A204.1 (cell line): ENCODE data around the gene CHST3.
"Not testable (repeated sequence)": the region's sequence is repeated elsewhere in the genome, so short reads cannot be mapped to it uniquely, and the experiment has no call there.

Experiments used
- FAIRE-seq: peaks from 2 replicates; lab custom pipeline; 2012; peaks lifted over from hg19 to GRCh38; lab: Jason Lieb, UNC

The CHST3 gene

DNA sequence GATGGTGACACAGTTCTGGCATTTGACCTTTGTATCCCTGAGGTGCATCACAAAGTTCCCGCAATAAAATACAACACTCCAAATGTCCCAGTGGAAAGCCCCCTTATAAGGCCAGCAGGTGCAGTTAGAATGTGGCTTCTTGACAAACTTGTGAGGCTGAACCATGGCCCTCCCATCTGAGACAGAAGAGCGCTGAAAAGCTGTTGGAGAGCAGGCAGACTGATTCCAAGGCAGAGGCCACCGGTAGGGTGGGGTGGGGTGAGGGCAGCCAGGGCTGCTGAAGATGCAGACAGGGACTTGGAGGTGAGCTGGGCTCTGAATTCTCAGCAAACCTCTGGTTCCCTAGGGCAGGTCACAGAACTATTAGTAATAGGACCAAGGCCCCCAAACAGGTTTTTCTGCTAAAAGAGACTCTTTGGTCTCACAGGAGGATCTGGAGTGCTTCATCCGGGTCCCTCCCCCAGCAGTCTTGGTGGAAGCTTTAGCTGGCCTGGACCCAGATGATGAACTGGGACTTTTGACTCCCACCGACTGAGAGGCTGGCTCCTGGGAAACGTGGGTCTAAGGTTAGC, 15.6 kb upstream of the CHST3 start:
- FAIRE-seq = no peak

DNA sequence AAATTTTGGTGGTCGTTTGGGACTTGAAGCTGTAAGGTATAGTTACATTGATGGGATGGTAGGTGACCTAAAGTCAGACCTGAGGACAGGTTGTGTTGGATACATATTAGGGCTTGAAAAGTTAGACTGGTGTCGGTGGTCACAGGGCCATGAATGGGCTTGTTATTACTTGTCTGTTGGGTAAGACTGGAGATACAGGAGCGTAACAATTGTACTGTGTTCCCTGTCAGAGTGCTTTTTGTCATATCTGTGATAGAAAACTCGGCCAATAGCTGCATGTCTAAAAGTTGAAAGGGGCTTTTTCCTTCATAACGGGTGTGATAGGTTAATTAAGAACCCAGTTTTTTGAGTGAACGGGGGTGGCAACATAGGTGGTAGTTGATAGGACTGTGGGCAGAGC, 13.5 kb upstream of the CHST3 start:
- no peak for FAIRE-seq

DNA sequence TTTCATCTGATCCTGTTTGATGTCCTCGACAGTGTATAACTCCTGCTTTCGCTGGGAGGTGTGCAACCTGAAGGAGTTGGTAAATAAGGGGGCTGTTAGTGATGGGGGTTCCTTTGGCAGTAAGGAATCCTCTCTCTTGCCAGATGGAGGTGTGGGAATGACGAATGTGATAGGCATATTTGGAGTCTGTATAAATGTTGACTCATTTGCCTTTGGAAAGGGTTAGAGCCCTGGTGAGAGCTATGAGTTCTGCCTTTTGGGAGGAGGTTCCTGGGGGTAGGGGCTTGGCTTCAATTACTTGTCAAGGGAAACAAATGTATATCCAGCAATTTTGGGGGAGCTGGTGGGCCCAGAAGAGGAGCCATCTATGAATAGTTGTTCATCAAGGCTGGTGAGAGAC, 11.4 kb upstream of the CHST3 start:
- FAIRE-seq = no peak

DNA sequence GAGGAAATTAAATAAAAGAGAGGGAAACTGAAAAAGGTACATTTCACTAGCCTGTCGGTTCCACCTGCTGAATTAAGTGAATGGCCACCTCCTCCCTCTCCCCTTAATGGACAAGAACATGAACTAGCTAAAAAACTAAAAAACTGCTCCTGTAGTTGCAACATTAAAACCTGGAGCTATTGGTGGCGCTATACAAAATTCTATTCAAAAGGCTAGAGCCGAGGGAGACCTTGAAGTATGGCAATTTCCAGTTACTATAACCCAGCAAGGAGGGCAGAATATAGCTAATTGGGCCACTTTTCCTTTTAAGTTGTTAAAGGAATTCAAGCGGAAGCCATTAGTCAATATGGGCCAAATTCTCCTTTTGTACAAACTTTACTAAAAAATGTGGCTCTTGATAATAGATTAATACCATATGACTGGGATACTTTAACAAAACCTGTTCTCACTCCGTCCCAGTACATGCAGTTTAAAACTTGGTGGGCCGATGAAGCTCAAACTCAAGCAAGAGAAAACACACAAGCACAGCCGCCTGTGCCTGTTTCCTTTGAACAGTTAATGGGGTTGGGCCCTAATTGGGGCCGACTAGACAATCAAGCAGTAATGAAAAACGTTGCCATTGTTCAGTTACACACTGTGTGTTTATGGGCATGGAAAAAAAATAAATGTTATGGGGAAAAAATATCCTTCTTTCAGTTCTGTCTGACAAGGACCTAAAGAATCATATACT, 6.5 kb upstream of the CHST3 start:
- no peak for FAIRE-seq

DNA sequence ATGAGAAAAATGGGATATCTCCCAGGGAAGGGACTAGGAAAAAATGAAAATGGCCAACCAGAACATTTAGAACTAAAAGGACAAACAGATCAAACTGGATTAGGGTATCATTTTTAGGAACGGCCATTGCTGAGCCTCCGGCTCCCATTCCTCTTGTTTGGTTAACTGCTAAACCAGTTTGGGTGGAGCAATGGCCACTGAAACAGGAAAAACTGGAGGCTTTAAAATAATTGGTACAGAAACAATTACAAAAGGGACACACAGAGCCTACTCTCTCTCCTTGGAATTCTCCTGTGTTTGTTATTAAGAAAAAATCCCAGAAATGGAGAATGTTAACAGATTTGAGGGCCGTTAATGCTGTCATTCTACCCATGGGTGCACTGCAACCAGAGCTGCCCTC, 4.7 kb upstream of the CHST3 start:
- FAIRE-seq = no peak

DNA sequence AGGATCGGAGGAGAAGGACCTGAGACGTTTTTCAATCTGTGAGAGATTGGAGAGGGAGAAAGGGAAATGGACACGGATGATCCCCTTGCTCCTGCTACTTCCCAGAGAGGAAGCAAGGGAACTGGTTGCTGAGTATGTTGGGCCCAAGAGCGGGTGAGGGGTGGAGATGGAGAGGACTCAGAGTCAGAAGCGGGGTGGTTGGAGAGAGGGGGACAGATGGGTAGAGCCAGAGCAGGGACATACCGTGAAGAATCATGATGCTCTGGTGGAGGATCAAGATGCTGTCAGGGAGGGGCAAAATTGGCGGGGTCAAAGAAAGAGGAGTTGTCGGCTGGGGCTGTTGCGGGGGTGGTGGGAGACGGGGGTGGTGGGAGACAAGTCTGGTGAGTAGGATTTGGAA, 2.4 kb upstream of the CHST3 start:
- no peak for FAIRE-seq

DNA sequence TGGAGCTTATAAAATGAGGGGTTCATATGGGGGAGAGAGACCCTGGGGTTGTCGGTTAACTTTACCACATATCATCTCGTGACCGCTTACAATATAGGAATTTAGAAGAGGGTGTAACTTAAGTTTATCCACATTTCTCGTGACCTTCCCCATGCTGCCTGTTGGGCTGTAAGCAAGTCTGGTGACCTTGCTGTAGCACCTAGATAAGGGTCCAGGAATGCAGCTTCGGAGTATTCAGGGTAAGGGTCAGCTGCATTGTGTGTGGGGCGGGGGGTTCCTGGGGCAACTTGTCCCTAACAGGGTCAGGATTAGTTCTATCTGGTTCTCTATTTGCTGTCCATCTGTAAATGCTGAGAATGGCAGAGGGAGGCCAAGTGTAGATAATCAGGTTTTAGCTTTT, 1.3 kb upstream of the CHST3 start:
- FAIRE-seq = no peak

DNA sequence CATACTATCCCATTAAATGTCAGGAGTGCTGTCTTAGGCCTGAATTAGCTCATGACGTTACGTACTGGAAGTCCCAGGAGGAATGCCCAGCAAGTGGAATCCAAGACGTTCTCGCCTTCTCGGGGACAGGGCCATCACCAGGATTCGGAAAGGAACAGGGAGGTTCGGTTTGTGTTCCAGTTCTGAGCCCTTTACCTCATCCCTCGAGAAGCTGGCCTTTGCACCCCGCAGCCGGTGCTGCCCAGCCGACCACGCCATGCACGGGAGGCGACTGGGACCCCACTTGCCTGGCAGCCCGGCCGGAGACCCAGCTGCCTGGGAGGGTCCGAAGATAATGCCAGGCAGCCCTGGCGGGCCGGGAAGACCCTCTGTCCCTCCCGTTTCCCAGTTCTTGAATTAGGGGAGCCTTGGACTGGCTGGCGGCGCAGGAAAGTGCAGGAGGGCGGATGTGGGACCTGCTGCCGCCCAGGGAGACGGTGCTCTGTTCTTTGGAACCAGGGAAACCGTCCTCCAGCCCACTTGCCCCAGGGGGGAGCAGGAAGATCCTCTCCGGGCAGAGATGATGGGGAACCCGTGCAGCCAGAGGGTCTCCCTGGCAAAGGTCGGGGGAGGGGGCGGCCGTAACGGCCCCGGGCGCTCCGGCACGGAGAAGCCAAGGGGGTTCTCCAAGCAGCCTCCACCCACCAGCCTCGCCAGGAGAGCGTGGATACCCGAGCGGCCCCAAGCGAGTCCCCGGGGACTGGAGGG, 671 bp upstream of the CHST3 start:
- no peak for FAIRE-seq

DNA sequence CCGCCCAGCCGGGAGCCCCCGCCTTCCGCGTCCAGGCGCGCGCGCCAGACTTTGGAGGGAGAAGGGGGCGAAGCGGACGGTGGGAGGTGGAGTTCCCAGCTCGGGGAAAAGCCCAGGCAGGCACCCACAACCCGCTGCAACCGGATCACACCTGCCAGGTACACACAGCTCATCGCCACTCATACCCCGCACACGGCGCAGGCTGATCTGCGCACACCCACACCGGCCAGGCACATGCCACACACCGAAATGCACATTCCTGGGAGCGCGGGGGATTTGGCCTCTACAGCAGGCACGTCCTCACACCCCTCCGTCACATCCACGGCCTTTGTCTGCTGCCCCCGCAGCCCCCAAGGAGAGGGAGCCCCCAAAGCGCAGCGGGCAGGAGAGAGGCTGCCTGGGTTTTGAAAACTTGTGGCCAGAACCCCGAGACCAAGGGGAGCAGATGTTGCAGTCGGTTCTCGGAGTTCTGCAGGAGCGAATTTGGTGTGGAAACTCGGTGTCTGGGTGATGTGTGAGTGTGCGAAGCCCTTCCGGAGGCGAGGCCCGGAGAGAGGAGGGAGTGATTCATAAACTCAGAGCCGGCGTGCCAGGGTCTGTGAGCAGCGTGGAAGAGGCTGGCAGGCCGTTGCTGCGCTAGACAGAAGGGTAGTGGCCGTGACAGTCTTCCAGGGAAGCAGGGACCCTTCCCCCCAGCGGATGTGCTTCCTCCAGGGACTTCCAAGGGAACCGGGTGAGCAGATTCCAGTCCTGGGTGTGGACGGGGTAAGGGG, 734 bp downstream of the CHST3 start:
- FAIRE-seq = no peak

DNA sequence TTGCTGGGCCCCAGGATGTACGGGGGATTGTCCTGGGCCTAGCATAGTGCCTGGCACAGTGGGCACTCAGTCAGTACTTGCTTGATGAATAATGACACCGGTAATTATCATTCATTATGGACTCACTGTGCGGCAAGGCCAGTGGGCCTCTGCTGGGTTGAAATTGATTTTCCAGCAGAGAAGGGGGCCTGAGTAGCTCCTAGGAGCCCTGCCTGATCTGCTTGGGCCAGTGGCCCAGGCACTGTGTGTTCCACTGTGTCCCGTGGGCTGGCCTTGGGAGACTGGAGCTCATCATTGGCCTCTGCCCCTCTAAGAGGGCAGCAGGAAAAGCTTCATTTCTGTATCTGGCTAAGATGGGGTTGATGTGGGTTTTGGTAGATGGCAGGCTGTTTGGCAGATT, 1.4 kb downstream of the CHST3 start:
- no peak for FAIRE-seq

DNA sequence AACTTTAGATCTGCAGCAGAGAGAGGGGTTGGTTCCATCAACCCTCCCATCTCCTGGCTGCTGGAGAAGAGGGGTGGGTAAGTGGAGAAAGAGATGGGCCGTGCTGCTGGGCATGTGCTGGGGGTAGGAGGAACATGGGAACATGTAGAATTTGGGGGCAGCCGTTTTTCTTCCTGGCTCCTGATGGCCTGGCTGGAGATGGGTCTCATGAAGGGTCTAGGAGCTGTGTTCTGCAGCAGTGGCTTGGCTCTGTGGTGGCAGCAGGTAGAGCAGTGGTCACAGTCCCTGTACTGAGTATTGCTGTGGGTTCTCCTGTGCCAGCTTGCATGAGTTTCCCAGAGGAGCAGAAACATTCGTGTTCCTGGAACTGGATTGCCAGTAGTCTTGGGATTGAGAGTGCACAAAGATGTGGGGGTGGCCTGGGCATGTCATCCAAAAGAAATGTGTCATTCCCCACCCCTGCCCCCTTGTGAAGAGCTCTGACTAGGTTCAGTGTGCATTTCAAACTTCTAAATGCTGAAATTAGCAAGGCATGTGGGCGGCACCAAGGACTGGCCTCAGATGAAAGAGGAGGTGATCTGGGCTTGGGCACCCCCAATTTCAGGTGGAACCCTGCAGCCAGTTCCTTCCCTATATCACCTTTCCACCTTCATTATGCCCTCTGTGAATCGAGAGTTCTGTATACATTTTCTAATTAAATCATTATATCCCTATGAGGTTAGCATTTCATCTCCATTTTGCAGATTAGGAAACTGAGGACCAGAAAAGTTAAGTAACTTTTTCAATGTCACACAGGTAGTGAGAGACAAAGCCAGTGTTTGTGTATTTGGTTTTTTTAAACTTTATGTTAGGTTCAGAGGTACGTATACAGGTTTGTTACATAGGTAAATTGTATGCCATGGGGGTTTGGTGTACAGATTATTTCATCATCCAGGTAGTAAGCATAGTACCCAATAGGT, 2.1 kb downstream of the CHST3 start:
- no peak for FAIRE-seq

DNA sequence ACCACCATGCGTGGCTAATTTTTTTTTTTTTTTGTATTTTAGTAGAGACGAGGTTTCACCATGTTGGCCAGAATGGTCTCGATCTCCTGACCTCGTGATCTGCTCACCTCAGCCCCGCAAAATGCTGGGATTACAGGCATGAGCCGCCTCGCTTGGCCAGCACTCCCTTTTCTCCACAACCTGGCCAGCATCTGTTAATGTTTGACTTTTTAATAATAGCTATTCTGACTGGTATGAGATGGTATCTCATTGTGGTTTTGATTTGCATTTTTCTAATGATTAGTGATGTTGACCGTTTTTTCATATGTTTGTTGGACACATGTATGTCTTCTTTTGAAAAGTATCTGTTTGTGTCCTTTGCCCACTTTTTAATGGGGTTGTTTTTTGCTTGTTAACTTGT, 3.8 kb downstream of the CHST3 start:
- not testable (repeated sequence) for FAIRE-seq

DNA sequence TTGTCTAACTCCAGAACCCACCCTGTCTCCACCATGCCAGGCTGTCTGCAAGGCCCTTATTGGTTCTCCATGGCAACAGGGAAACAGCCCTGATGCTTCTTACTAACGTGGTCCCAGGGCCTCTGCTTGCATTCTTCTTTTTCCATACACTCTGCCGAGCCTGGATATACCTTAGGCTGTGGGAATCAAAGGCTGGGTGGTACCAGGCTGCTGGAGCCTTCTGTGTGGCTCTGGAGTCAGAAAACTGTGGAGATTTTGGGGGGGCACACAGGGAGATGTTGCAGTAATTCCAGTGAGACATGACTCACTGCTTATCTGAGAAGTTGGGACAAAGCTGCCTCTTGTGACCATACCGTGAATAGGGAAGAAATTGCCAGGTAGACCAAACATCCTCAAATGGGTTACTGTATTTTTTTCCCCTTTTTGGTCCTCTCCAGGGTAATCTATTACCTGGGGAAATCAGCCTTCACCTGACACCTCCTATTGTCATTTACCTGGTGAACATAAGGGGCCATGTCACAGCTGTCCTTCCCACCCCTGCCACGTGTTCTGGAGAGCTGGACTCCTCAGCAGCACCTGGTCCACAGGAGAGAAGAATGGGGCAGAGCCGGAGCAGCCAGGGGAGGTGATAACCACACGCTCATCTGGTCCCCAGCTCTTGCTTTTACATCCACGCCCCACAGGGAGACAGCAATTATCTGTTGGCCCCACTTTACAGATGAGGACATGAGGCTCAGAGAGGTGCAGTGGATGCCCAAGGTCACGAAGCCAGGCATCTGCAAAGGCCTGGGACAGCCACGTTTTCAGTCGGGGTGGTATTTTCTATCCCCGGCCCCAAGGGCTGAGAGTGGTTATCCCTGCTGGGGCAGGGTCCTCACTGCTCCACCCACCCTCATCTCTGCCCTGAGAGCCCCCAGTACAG, 4.6 kb downstream of the CHST3 start:
- no peak for FAIRE-seq

DNA sequence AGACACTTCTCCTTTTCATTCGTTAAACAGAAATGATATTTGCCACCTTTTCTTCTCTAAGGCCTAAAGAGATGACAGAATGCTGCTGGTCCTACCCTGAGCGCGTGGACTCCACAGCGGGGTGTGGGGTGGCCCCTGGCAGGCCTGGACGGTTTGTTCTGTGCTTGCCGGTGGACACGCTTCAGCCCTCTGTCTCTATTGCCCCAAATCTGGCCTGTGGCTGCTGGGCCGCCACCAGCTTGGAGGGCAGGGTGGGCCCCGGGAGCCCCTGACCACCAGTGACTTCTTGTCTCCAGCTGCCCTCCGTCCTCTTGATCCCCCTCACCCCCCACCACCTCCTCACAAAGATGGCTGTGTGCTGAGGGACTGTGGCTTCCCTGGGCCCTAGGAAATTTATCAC, 5.7 kb downstream of the CHST3 start:
- FAIRE-seq = no peak

DNA sequence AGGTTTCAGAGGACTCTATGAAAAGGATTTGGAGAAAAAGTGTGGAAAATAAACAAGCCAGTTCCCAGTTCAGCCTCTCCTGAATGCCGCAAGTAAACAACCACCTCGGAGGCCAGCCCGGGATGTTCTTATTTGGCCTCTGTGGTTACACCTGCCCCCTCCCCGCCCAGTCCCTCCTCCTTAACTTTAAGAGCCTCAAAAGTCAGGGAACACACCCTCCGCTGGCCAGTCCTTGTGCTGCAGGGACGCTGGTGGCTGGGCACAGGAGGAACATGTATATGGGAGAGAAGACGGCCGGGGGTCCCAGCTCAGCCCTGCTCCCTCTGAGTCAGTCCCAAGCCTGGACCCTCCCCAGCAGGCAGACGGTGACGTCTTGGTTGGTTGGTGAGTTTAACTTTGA, 6.1 kb downstream of the CHST3 start:
- FAIRE-seq = no peak

DNA sequence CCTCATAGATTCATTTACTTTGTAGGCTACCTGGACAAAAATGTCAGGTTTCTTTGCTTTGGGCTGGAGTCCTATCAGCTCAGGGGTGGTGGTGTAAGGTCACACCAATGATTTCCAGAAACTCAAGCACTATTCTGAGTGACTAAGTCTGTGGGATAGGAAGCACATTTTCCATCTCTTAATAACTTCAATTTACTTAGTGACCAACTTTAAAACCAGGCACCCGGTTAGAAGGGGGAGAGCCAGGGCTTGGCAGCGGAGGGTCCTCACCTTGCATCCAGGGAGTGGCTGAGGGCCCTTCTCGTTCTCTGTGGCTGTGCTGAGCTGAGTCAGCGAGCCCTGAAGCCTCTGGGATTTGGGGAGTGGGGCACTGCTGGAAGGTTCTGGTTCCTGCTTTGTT, 6.7 kb downstream of the CHST3 start:
- no peak for FAIRE-seq

DNA sequence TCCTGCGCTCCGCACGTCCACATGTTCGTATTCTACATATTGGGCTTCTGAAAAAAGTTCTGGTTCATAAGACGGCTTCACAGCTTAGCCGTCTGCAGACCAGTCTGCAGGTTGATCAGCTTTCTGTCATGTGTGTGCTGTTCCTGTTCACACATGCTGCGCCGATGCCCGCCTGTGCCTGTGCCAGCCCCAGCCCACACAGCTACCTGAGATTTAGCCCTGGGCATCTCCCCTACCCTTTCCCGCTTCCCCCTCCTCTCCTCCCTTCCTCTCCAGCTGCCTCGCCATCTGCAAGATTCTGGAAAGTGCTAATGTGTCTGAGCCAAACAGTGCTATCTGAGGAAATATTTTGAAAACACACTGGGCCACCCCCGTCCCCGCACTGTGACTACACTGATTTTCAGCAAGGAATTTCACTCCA, 7.1 kb downstream of the CHST3 start:
- no peak for FAIRE-seq

DNA sequence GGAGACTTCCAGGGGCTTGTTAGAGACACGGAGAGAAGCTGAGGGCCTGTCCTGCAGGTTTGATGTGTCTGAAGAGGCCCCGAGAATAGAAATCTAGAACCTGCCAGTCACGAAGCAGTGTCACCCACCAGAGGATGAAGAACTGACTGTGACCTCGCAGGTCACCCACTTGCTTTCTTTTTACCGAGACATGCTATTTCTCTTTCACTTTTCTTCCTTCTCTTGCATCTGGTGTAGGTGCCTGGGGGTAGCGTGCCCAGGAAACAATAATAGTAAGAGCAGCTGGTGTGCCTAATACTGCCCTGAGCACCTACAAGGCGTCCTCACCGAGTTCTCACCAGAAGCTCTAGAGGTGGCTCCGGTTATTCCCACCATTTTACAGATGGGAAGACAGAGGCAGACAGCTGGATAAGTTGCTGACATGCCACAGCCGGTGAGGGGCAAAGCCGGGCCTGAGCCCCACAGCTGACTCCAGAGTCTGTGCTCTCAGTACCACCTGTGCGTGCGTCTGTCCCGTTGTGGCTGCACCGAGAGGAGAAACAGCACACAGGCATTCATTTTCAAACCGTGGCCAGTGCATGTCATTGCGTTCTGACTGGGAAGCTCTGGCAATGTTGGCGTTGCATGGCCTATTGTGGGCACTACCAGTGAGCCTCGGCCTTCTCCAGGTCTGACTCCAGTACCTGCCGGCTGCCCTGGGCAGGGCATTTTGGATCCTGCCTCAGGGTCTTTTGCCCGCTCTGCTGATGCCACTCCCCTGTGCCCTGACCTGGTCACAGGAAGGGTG, 7.8 kb downstream of the CHST3 start:
- FAIRE-seq = no peak

DNA sequence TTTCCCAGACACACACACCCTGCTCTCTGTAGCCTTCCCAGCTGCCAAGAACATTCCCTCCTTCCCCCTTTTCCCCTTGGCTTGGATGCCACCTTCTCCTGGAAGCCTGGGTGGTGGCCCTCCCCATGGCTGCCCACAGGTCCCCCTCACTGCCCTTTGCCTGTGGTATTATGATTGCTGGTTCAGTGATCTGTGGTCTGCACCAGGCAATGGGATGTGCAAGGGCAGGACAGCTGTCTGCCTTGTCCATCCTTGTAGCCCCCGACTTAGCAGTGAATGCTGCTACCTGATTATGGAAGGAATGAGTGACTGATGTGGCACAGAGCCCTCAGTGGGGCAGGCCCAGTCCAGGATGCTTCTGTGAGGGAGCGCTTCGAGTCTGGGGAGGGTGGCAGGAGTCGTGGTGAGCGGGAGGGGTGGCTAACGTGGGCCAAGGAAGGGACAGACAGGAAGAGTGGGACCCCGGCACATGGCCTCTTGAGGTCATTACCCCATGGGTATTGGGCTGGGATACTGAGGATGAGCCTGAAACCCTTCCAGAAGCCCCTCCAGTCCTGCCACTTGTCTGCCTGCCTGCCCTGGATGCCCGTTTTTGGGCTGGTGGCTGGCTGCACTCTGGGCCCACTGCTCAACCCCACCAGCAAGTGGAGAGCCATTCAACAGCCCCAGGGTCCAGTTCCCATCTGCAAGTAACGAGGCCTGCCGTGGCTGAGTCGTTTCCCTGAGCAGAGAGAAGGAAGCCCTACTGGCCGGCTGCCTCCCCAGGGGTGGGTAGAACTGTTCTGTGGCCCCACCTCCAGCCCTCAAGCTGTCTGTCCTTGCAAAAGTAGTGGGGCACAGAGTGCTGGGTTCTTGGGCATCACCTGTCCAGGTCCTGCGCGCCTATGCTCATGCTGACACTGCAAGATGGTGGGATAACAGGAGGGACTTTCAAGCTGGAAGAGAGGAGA, 8.8 kb downstream of the CHST3 start:
- FAIRE-seq = no peak
